Cardiac fibroblast (primary cell): ENCODE results near the gene CFAP45.

Experiments used
- DNase-seq, 2 donors: peaks; one replicate each; pipeline versions ENCODE4 v3.0.0 to v3.0.0-alpha.2; 2010; ENCODE audit warnings: low read depth in 2 of 2
- H3K4me3 ChIP-seq, 2 donors: replicated peaks in 1 of 2; 1 replicate in 1 of 2; 2 replicates in 1 of 2; pipeline ENCODE4 v1.5.1; 2011; ENCODE audit warnings: low read depth in 2 of 2, low read length in 2 of 2, mild to moderate bottlenecking in 2 of 2, moderate library complexity in 1 of 2
- TF ChIP-seq, protein P1 (sequence below): IDR thresholded peaks from one replicate; pipeline ENCODE4 v1.5.1; 2011; ENCODE audit warnings: low read depth, mild to moderate bottlenecking, low read length, inconsistent platforms

CFAP45 gene

GRCh38 chr1:159940006-159940620 lies 40.1 kb upstream of the CFAP45 start:
- TF ChIP-seq, protein P1, sequence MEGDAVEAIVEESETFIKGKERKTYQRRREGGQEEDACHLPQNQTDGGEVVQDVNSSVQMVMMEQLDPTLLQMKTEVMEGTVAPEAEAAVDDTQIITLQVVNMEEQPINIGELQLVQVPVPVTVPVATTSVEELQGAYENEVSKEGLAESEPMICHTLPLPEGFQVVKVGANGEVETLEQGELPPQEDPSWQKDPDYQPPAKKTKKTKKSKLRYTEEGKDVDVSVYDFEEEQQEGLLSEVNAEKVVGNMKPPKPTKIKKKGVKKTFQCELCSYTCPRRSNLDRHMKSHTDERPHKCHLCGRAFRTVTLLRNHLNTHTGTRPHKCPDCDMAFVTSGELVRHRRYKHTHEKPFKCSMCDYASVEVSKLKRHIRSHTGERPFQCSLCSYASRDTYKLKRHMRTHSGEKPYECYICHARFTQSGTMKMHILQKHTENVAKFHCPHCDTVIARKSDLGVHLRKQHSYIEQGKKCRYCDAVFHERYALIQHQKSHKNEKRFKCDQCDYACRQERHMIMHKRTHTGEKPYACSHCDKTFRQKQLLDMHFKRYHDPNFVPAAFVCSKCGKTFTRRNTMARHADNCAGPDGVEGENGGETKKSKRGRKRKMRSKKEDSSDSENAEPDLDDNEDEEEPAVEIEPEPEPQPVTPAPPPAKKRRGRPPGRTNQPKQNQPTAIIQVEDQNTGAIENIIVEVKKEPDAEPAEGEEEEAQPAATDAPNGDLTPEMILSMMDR = no peak
- H3K4me3 ChIP-seq = no peak overlapping the region

DNA sequence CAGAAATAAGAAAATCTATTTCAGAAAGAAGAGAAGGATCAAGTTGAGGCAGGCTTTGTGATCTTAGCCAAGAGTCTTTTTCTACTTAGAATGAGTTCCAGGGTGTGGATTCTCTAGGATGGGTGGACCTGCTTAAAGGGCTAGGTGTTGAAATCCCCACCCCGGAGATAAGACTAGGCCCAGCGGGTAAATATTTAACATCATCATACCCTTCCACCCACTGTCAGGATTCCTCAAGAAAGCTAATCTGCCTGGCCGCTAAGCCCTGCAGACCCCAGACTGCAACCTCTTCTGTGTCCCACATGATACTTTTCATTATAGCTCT lies 39.7 kb upstream of the CFAP45 start:
- H3K4me3 ChIP-seq = no peak overlapping the region
- TF ChIP-seq, protein P1 = no peak
- no peak for DNase-seq

More at GRCh38 chr1:159940006-159940620, 40.1 kb upstream of the CFAP45 start:
- no peak for DNase-seq

- TF ChIP-seq, protein P1 = no peak
- H3K4me3 ChIP-seq = no peak overlapping the region
- DNase-seq = no peak
Measured at GRCh38 chr1:159938905-159939677, 39.1 kb upstream of the CFAP45 start.

- no peak for DNase-seq
- TF ChIP-seq, protein P1 = no peak
- no peak overlapping the region for H3K4me3 ChIP-seq
Measured at GRCh38 chr1:159938211-159938852, 38.4 kb upstream of the CFAP45 start.

DNA sequence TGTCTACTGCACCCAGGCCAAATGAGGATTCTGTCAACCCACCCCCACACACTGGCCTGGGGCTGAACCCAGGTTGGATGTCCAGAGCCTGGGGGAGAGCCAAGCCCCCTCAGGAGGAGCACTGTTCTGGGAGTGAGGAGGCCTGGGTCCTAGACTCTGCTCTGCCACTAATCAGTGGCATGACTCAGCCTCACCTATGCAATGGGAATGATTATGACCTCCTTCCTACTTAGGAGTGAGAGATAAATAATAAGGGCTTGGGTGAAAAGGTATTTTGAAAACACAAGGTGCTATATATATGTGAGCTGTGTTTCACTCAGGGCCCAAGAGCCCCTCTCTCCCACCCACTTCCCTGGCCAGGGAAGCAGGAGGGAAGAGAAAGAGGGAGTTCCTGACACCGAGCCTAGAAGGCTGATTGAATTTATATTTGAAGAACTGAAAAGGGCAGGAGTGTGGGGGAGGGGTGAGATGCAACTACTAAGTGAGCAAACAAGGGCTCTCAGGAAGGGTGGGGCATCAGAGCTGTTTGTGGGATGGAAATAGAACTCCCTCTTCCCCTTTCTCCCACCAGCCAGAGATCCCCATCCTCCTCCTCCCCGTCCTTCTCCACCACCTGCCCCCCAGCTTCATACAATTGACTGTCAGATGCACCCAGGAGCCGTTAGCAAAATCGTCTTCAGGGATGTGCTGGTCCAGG lies 37.2 kb upstream of the CFAP45 start:
- no peak for DNase-seq
- TF ChIP-seq, protein P1 = no peak
- H3K4me3 ChIP-seq = no peak overlapping the region

- TF ChIP-seq, protein P1 = peak; percentile 95
- DNase-seq = peak; percentile 57 to 64
- H3K4me3 ChIP-seq = no peak overlapping the region
Measured at GRCh38 chr1:159936273-159936904, 36.4 kb upstream of the CFAP45 start.
